SK-N-MC (cell line): ENCODE measurements around the gene IFNA17.
"Not testable (repeated sequence)": the region's sequence is repeated elsewhere in the genome, so short reads cannot be mapped to it uniquely, and the experiment has no call there.

Experiments
- DNase-seq: peaks from one replicate; pipeline ENCODE4 v3.0.0-alpha.2; 2011; ENCODE audit warnings: low read depth, low spot score
- H3K27ac ChIP-seq: fragments of 200-600 bp; sonication (generic); 2 replicates; pipeline ENCODE4 v1.5.1; 2016; ENCODE audit warnings: mixed run types
- H3K36me3 ChIP-seq: fragments of 200-600 bp; sonication (generic); 2 replicates; pipeline ENCODE4 v1.6.1; 2017; ENCODE audit warnings: antibody characterized with exemption, low read length, mixed read lengths; ENCODE audit not compliant: insufficient read depth
- H3K4me3 ChIP-seq: fragments of 200-600 bp; sonication (generic); 2 replicates; pipeline ENCODE4 v1.5.1; 2016
- H3K9ac ChIP-seq: fragments of 200-600 bp; sonication (generic); 2 replicates; pipeline ENCODE4 v1.8.0; 2017; ENCODE audit warnings: mixed run types, mixed read lengths; ENCODE audit not compliant: insufficient read length
- H3K9me3 ChIP-seq: fragments of 200-600 bp; sonication (generic); 2 replicates; pipeline ENCODE4 v1.6.1; 2017; ENCODE audit warnings: low read depth, mild to moderate bottlenecking, antibody characterized with exemption, low read length, moderate library complexity, mixed read lengths
- EZH2 ChIP-seq: fragments of 200-600 bp; sonication (generic); IDR thresholded peaks from one replicate; pipeline ENCODE4 v1.6.1; 2017; ENCODE audit warnings: antibody characterized with exemption
- FOXP2 ChIP-seq: optimal IDR thresholded peaks from 2 replicates; pipeline ENCODE3; 2011; ENCODE audit warnings: mild to moderate bottlenecking, moderate library complexity; ENCODE audit not compliant: insufficient read depth; ENCODE audit errors: extremely low read length, control extremely low read depth
- POLR2AphosphoS5 ChIP-seq: IDR thresholded peaks from 2 replicates; pipeline ENCODE4 v1.6.1; 2012; ENCODE audit warnings: mild to moderate bottlenecking, low read depth, low read length, borderline replicate concordance

Gene IFNA17

GRCh38 chr9:21251638-21252037 lies 23.6 kb upstream of the IFNA17 start:
- Histone ChIP-seq H3K27ac (no peak overlapping the region), H3K9ac (no peak overlapping the region), H3K36me3 (no peaks in the 10 kb centered on the region), H3K9me3 (no peaks in the 10 kb centered on the region), H3K4me3 (no peak overlapping the region)
- TF ChIP-seq FOXP2, result no peak
- DNase-seq, result no peak

DNA sequence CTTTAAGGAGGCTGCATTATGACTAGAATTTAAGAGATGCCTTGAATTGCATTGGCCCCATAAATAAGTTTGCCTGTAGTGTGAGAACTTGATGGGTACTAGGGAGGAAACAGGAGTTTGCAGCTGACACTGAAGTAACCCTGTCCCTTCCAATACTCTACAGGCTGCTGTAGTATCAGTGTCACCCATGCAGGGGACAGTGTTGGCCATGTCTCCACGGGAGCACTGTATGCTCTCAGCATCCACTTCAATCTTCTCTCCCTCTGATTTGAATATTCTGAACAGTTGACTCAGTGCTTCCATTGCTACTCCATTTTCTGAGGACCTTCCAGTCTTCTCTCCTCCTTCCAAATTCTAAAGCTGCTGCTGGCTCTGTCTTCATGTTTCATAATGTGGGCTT lies 23.2 kb upstream of the IFNA17 start:
- Histone ChIP-seq H3K4me3 (no peak overlapping the region), H3K27ac (no peak overlapping the region)
- TF ChIP-seq FOXP2, result no peak
- no peak for TF ChIP-seq POLR2AphosphoS5
- TF ChIP-seq EZH2, result no peak

GRCh38 chr9:21244836-21245235 lies 16.8 kb upstream of the IFNA17 start:
- no peak for TF ChIP-seq POLR2AphosphoS5
- TF ChIP-seq EZH2, result no peak
- no peak for TF ChIP-seq FOXP2
- Histone ChIP-seq H3K9me3 (no peaks in the 10 kb centered on the region), H3K27ac (no peak overlapping the region), H3K9ac (no peak overlapping the region), H3K4me3 (no peak overlapping the region), H3K36me3 (no peaks in the 10 kb centered on the region)
- no peak for DNase-seq

More for the DNA sequence above, 23.2 kb upstream of the IFNA17 start:
- no peaks in the 10 kb centered on the region for H3K9me3 ChIP-seq
- DNase-seq, result no peak
- H3K36me3 ChIP-seq, result no peaks in the 10 kb centered on the region
- no peak overlapping the region for H3K9ac ChIP-seq

DNA sequence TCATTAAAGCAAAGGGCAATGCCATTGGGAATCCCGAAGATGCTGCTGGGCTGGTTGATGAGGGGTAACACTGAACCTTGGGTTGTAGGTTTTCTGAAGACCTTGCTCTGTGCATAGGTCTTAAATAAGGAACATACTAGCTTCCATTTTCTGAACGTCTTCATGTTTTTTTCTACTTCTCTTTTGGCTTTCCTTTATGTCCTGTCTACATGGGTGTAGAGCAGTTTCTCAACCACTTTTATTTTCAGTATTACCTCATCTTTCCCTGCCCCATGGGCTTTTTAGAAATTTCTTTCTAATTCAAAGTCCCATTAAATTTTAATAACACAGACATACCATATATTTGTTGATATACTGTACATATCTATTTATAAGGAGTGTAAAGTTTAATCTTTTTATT lies 11.9 kb upstream of the IFNA17 start, which contains the start of gene IFNA14:
TSS of gene IFNA14 (minus strand) at position 95 of the 400 bp plus-strand sequence. CDS start at position 25, 70 bp downstream.
- H3K9ac ChIP-seq, result no peak within 1 kb of the TSS
- no peaks in the 10 kb centered on the region for H3K36me3 ChIP-seq
- no peak within 1 kb of the TSS for H3K27ac ChIP-seq
- H3K9me3 ChIP-seq, result no peaks in the 10 kb centered on the region
- TF ChIP-seq FOXP2, result no peak
- TF ChIP-seq EZH2, result no peak
- TF ChIP-seq POLR2AphosphoS5, result no peak
- no peak for DNase-seq
- no peak within 1 kb of the TSS for H3K4me3 ChIP-seq

DNA sequence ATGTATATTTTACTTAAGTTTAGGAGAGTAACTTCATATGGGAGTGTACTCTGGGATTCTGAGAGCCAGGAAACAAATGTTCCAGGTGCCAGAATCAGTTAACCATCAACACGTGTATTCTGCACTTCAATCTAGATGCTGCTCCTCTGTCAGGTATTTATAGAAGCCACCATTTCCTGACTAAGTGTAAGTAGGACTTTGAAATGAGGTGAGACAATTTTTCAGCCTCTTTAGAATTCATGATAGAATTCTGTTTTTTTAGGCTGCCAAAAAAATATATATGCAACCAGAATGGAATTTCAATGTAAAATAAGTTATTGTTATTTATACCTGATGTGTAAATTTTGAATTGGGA lies 8.3 kb upstream of the IFNA17 start:
- H3K4me3 ChIP-seq, DNase-seq: not testable (repeated sequence)

DNA sequence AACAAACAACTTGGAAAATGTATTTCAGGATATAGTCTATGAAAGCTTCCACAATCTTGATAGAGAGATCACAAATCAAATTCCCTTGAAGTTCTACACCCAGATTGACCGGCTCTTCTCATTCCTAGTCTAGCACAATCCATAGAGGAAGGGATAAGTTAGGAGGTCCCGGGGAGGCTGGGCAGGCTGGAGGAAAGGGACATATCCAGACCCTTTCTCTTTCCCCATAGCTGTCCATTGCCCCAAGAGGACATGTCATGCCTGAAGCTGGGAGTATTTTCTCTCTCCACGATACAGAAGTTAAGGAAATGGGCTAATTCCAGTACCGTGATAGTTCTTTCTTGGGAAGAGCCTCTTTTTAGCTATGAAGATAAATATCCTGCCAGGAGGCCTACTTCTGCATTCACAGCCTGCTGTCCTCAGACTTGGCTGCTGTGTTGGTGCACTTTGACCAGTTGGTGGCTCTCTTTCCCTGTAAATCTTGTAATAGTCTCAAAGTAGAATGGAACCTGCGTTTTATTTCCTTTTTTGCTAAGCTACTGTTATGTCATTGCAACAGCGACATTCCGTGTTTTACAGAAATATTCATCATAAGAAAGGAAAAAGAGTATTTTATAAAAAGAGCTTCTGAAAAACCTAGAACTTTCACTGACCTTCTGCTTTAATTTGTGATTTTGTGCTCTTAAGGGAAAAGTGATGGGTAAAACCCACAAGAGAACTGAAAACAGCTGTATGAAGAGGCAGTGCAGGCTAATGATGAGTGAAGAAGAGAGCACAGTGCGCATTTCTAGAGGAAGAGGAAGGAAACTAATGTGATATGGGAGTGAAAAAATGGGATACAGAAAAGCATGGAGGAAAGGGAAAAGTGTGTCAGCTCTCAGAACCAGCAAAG lies 7.7 kb upstream of the IFNA17 start:
- peak; percentile 2 for DNase-seq
- not testable (repeated sequence) for H3K9ac ChIP-seq, H3K36me3 ChIP-seq, H3K9me3 ChIP-seq, H3K4me3 ChIP-seq, H3K27ac ChIP-seq

More for the DNA sequence above, 8.3 kb upstream of the IFNA17 start:
- H3K36me3 ChIP-seq, H3K9me3 ChIP-seq, H3K9ac ChIP-seq, H3K27ac ChIP-seq: not testable (repeated sequence)

DNA sequence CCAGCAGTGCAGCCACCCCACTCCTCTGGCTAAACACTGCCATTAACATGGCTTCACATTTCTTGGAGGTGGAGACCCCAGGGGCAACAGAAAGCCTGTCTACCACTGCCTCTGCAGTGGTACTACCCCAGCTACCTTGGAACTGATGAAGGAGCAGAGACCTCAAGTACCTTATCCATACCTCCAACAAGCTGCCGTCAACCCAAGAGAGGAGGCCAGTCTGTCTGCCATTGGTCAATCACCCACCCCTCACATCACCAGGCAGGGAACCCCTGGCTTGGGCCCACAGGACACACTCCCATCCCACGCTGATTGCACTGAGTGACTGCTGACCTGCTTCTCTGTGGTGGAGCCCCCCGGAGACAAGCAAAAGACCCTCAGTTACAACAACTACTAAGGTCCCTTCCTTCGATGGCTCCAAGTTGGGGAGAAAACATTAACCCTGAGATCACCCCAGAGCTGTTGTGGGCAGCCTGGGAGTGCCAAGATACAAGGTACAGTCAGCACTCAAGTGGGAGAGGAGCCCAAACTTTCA lies 6.2 kb upstream of the IFNA17 start:
- Histone ChIP-seq H3K36me3 (no peaks in the 10 kb centered on the region), H3K9ac (no peak overlapping the region), H3K9me3 (no peaks in the 10 kb centered on the region), H3K4me3 (no peak overlapping the region), H3K27ac (no peak overlapping the region)
- TF ChIP-seq POLR2AphosphoS5 (no peak), EZH2 (no peak), FOXP2 (no peak)
- DNase-seq, result no peak

DNA sequence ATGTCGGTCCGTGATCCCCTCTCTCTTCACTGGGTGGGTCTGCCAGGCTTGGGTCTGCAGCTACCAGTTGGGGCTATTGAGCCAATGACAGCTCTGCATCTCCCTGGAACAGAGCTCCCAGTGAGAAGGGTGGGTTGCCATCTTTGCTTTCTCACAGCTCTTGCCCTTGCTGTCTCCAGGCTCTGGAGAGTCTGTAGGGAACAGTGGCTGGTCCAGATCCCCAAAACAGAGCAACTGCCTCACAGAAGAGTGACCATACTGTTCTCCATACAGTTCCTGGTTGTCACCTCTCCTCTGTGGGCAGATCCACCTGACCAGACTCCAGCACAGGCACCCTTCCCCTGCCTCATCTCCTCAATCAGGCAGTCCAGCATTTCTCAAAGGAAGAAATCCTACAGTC lies 5.2 kb upstream of the IFNA17 start:
- H3K27ac ChIP-seq, result no peak overlapping the region
- TF ChIP-seq FOXP2 (no peak), EZH2 (no peak), POLR2AphosphoS5 (no peak)
- no peak overlapping the region for H3K9ac ChIP-seq
- no peak overlapping the region for H3K4me3 ChIP-seq
- H3K36me3 ChIP-seq, result no peaks in the 10 kb centered on the region
- H3K9me3 ChIP-seq, result no peaks in the 10 kb centered on the region
- no peak for DNase-seq

GRCh38 chr9:21217211-21217610 lies 10.8 kb downstream of the IFNA17 start, which contains the start of gene IFNA16:
Gene IFNA16, minus strand, starts transcription at chr9:21217311. Its CDS starts 6 bp downstream, at chr9:21217305.
- H3K9ac ChIP-seq, H3K4me3 ChIP-seq, H3K27ac ChIP-seq, H3K36me3 ChIP-seq, H3K9me3 ChIP-seq, DNase-seq: not testable (repeated sequence)

- H3K36me3 ChIP-seq, DNase-seq, H3K4me3 ChIP-seq, H3K27ac ChIP-seq, H3K9me3 ChIP-seq, H3K9ac ChIP-seq: not testable (repeated sequence)
Observed at GRCh38 chr9:21213411-21214326, 14.4 kb downstream of the IFNA17 start.

DNA sequence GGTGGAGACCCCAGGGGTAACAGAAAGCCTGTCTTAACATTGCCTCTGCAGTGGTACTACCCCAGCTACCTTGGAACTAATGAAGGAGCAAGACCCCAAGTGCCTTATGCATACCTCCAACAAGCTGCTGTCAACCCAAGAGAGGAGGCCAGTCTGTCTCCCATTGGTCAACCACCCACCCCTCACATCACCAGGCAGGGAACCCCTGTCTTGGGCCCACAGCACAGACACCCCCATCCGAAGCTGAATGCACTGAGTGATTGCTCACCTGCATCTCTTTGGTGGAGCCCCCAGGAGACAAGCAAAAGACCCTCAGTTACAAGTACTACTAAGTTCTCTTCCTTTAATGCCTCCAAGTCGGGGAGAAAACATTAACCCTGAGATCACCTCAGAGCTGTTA lies 15.9 kb downstream of the IFNA17 start:
- not testable (repeated sequence) for H3K9me3 ChIP-seq, H3K9ac ChIP-seq, H3K36me3 ChIP-seq, DNase-seq, H3K27ac ChIP-seq, H3K4me3 ChIP-seq

DNA sequence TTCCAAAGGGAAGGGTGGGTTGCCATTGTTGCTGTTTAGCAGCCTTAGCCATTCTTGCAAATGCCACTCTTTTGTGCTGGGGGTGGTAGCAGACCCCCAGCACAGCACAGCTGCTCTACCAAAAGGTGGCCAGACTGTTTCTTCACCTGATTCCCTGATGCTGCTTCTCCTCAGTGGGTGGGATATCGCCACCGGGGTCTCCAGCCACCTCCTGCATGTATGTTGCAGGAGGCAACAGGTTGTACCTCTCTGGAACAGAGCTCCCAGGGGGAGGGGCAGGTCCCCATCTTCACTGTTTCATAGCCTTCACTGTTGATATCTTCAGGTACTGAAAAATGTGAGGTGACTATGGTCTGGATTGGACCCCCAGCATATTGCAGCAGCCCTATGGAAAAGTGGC lies 17.2 kb downstream of the IFNA17 start:
- not testable (repeated sequence) for H3K9ac ChIP-seq, H3K4me3 ChIP-seq, DNase-seq, H3K9me3 ChIP-seq, H3K36me3 ChIP-seq, H3K27ac ChIP-seq
